NCI-H1092 (cell line): ENCODE results near the gene GRK3.
"Not testable (repeated sequence)": the region's sequence is repeated elsewhere in the genome, so short reads cannot be mapped to it uniquely, and the experiment has no call there.

Experiments
- DNase-seq: peaks from one replicate; lab custom pipeline; 2025; lab: John Stamatoyannopoulos, UW

The GRK3 gene

DNA sequence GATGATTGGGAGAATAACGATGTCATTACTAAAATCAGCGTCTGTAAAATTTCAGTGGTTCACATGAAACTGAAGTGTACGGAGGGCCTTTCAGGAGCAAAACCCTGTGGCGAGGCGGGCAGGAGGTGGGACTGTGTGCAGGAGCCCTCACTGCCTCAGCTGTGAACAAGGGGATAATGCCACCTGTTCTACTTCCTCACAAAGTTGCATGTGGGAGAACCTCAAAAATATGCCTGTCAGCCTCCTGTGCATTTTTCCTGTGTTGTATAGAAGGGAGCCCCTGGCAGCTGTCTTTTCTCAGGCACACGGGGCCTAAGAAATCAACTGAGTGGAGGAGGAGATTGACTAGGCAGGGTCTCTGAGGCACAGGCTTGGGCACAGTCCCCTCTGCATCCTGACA is 134.5 kb downstream of the GRK3 start:
- no peak for DNase-seq

DNA sequence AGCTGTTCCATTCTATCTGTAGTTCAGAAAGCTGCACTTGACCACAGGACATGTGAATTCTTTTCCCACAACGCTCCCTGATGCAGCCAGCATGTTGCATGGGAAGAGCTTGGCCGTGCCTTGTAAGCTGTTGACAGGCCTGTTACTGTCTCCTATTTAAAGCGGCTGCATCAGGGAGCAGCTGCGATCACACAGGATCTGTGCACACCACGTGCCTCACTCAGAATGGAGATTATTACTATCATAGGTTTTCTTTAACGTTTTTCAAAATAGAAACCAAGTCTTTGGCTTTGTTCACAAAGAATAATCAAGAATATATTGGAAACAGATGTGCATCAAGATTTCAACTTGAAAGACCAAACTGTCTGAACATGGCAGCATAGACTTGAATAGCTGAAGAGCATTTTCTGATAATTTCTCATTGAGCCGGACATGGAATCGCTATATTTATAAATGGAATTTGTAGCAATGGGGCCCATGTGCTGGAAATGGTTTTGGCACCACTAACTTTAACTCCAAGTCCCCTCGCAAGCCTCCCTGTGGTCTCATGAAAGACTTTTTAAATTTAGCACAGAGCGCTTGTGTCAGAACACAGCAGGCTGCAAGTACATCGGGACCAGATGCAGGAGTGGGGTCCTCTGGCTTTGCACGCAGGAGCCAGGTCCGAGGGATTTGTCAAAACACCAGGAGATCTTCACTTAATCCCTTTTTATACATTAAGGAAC is 136.7 kb downstream of the GRK3 start:
- no peak for DNase-seq

DNA sequence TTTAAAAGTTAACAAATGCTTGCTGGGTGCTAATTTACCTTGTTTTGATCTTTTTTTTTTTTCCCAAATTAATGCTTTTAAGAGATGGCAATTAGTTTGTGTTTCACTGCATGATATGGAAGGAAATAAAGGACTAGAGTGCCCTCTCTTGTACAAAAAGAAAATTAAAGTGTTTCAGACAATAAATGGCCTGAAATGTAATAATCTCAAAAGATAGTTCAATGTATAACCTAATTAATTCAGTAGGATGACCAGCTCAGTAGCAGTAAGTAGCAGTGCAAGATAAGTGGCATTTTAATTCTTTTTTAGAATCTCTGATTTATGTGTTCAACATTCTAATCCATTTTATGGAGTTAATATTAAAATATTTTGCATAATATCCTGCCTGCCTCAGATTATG is 137.6 kb downstream of the GRK3 start:
- no peak for DNase-seq

DNA sequence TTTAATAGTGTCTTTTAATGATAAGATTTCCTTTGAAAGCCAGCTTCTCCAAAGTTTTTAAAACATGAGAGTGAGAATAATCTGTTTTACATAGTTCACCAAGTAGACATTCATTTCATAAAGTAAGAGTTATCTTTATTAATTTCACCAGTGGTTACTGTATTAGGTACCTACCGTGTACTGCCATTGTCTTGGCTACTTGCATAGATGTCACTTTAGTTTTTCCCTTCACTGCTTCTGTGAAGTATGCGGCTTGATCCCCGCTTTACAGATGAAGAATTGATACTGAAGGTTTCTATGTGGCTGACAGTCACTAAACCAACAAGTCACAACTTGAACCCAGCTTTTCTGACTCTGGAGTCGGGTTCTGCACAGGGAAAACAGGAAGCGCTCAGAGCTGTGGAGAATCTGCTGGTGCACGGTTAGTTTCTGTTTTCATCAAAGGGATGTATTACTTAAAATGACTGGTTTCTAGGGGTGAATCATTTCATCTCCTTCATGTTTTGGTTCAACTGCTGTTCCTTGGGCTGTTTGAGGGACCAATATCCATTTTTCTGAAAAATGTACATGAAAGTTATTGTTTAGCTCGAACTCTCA is 138.2 kb downstream of the GRK3 start:
- no peak for DNase-seq

DNA sequence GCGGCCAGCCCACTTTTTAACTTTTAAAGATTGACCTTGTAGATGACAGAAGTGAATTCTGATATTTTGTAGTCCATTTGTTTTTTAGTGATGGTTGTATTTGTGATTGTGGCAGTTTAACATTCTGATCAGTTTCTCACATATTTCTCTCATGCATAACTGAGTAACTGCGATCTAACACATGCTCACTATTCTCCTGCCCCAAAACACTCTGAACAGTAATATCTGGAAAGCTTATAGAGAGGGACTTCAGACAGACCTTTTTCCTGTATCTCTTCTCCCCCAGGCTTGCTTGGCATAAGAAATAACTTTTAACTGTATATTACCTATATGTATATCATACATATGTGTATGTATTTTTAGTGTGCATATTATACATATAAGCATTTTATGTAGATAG is 140.2 kb downstream of the GRK3 start:
- no peak for DNase-seq

DNA sequence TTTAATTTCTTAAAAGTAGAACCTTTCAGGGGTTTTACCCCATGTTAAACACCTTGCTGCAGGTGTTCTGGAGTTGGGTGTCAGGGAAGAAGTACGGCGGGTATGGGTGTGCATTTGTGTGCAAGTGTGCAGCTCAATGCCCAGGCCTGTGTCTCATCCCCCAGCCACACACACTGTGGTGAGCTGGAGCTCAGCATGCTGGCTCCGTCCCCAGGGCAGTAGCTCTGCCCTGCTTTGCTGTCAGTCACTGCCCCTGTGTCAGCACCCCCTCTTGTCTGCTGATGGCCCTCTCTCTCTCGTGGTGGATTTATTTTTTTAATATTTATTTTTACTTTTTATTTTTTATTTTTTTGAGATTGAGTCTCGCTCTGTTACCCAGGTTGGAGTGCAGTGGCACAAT is 141.7 kb downstream of the GRK3 start:
- no peak for DNase-seq

DNA sequence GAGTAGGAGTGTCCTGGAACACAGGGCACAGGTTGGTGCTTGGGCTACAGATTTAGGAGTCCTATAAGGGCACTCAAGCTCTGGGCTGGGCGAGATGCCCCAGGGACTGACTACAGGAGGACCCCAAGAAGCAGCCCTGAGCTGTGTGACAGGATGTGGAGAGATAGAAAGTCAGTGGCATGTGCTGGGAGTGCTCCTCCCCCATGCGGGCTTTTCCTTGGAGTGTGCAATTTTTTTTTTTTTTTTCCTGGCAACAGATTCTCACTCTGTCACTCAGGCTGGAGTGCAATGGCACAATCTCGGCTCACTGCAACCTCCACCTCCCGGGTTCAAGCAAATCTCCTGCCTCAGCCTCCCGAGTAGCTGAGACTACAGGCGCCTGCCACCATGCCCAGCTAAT is 144.0 kb downstream of the GRK3 start:
- DNase-seq, result not testable (repeated sequence)

DNA sequence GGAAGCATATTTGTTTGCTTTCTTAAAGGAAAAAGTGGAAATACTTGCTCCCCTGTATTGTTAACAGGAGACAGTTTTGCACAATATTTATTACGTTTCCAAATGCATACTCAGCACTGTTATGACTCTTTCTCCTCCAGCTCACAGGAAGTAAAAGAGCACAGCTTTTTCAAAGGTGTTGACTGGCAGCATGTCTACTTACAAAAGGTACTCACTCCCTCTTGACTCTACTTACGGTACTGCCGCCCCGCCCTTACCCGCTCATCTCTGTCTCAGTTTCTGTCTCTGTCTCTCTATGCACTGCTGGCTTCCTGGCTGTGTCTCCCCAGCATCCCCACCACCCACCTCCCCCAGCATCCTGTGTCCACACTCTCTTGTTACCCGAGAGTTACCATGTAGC is 145.3 kb downstream of the GRK3 start:
- no peak for DNase-seq

DNA sequence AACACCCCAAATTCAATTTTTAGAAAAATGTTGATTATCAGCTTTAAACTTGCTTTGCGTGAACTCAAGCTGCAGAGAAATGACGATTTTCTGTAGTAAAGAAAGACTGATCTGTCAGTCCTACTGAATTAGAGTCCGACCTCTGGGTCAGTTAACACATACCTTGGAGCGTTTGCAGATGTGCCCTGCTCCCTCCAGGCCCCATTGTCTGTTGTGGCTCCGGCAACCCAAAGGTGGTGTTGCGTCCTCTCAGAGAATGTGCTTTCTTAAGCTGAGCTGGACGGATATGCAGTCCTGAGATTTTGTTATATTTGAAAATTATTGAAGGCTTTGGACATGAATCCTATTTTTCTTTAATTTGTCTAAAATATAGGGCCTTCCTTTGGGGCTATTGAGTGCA is 146.0 kb downstream of the GRK3 start:
- no peak for DNase-seq

DNA sequence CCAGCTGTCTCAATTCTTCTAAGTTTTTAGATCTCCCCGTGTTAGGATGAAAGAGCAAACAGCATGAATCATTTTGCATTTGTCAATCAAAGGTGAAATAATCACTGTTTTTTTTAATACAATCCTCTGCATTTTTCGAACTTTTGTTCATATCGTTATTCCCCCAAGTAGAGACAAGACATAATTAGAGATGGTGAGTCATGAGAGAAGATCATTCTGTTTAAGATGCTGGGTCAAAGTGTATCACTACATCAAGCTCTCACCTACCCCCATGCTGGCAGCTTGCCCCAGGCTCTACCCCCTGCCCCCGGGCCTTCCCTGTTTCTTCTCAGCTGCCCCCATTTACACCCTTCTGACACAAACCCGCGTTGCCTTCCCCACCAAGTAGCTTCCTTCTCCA is 147.0 kb downstream of the GRK3 start:
- no peak for DNase-seq

DNA sequence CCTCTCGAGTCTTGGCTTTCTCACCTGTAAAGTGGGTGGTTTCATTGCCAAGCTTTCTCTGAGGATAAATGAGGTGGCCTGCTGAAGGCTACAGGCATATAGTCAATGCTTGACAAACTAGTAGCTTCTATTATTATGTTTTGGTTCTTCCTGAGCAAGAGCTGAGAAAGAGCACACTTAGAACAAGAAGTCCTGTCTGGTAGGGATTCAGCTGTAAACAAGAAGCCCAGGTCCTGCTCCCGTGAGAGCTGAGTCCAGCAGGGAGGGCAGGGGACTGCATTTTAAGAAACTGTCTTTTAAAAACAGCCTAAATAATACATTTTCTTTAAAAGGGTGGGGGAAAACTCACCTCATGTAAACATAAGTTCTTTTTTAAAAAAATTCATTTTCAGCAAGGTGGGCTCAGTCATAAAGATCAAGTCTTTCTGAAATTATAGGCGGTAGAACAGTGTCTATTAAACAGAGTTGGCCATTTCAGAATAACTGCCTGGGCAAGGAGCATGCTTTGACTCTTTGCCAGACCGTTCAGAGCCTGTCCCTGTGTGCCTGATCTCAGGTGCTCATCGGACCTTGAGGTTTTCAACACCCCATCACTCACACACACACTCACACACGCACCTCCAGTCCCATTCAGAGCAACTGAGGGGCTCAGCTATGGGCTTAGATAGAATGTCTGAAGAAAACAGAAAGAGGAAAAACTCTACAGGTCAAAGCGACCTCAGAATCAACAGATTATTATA is 148.4 kb downstream of the GRK3 start:
- no peak for DNase-seq

DNA sequence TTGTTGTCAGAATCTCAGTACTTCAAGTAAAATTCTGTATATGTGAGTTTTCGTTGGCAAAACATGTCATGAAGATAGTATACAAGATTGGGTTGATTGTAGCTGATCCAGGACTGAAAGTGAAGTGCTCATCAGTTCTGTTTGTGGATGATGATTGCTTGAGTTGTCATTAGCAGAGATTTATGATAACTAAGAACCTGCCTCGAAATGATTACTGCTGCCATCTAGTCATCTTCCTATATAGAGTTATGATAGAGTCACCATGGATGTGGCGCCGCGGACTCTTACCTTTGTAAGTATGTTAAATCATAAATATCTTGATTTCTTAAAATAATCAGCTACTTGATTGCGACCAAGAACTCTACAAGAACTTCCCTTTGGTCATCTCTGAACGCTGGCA is 149.6 kb downstream of the GRK3 start:
- DNase-seq, result no peak

DNA sequence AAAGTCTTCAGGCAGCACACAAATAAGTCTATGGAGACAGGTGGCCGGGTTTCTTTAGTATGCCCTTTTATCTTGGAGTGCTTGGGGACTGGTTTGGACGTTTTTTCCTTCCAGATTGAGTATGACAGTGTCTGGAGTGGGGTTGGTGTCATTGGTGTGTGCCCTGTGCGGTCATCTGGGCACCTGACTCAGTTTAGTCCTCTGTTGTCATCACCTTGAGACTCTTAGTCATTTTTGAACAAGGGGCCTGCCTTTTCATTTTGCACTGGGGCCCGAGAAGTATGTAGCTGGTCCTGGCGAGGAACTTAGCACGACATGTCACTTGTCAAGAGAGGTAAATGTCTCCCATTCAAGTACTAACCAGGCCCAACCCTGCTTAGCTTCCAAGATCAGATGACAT is 150.3 kb downstream of the GRK3 start:
- no peak for DNase-seq

DNA sequence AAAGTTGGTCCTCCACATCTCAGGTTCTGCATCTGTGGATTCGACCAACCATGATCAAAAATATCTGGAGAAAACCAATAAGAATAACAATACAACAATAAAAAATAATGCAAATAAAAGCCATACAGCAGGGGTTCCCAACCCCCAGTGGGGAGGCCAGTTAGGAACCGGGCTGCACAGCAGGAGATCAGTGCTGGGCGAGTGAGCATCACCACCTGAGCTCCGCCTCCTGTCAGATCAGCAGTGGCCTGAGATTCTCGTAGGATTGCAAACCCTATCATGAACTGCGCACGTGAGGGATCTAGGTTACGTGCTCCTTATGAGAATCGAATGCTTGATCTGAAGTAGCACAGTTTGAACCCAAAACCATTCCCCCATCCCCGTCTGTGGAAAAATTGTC is 152.2 kb downstream of the GRK3 start:
- no peak for DNase-seq

DNA sequence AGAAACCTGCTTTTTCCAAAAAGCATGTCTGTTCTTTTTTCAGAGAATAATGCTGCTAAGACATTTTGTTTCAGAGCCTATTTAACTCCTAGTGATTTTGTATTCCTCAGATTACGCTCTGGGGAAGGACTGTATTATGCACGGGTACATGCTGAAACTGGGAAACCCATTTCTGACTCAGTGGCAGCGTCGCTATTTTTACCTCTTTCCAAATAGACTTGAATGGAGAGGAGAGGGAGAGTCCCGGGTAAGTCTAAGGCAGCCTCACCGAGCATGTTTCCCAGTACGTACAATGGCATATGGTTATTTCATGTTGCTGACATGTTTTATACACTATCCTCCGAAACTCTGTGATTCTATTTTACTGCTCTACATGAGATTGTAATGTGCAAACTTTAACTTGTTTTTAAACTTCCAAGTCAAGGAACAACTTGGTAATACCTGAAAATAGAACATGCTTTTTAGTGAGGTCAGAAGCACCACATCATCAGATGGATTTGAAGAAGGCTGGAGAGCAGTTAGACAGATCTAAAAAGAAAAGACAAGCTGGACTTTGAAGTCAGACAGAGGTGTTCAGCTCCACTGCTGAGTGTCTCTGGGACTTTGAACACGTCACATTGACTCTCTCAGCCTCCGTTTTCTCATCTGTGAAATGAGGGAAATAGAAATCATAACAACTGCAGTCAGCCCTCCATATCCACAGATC is 153.8 kb downstream of the GRK3 start:
- DNase-seq, result no peak

DNA sequence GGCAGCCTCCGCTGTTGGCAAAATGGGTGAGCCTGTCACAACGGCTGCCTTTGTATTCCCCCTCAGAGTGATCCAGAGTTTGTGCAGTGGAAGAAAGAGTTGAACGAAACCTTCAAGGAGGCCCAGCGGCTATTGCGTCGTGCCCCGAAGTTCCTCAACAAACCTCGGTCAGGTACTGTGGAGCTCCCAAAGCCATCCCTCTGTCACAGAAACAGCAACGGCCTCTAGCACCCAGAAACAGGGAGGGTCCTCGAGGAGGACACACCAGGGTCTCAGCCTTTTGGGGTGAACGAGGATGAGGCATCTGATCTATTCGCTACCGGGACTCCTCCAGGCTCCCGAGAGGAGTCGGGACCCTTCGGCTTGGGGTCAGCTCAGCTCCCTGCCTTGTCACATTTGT is 157.7 kb downstream of the GRK3 start:
- DNase-seq, result no peak

DNA sequence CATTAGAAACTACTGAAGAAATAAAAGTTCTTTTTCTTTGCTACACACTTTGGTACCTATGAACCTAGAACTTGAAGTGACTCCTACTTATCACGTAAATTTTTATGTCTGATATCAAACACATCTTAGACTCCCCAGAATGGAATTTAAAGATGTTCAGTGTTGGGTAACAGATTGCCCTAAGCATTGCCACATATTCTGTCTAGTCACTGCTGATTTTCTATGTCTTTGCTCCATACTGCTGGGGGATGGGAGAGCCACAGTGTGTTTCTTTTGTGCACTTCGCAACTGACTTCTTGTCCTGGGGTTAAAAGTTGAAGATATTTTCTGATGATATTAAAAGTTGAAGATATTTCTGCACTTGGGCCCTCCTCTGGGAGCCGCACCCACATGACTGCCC is 158.2 kb downstream of the GRK3 start:
- no peak for DNase-seq

DNA sequence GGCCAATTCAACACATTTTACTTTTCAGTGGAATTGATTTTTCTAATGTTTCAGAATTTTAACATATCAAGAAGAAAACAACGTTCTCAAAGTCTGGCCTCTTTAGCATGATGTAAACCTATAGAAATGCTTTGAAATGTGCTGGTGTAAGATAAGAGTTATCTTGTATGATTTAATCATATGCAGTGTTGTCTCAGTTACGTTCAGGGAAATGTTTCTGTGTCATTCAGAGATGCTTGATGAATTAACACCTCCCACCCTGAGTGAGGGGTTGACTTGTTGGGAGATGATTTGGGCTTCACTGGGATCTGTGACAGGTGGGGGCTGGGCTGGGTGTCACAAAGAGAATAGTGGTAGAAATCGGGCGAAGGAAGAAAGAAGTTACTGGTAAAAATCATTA is 161.8 kb downstream of the GRK3 start:
- DNase-seq, result no peak

DNA sequence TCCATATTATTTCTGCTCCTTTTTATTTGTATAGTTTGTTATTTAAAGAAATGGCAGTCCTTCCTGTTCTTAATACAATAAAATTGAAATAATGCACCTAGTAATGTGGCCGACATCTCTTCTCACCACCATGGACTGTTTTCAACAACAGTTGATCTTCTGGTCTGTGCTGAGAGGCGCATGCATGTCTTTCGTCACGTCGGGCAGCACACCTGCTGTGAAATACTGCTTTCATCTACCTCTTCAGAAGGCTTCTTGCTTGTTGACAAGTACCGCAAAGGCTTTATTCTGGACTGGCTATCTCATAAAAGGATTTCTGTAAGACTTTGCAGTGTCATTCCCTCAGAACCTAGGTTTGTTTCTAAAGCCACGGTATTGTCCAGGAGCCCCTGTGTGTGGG is 163.6 kb downstream of the GRK3 start:
- no peak for DNase-seq

DNA sequence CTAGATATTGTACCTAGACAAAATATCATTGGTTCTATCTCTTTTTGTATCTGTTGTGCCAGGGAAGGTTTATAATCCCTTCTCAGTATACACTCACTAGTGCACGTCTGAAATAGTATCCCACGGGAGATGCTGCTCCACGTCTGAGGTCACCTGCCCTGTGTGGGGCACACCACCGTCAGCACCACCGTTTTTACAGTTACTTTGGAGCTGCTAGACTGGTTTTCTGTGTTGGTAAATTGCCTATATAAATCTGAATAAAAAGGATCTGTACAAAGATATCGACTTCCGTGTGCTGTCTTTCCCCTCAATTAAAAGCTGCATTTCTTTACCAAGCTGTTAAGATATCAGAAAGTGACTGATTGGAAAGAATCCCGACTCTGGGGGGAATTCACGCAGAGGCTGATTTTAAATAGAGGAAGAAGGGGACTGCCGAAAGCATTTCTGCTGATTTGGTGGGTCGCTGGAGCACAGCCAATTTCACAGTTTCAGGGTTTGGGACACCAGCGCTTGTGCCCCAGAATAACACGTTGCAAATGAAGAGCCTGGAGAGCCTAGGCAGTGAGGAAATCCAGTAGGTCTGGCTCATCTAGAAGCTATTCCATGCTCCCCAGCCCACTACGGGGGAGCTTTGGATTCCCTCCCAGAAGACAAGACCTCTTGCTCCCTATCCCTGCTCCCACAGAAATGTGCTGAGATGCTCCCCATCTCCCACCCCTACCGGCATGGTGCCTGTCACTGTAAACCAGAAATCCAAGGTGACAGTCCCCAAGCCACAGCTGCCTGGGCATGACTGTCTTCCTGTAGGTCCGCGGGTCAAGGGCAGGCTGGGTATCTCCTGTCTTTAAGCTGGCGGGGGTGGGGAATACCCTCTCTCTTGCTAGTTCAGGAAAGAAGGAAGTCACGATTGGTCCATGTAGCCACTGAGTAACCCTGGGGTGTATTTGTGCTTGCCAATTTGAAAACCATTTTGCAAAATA is 164.8 kb downstream of the GRK3 start:
- DNase-seq, result no peak

DNA sequence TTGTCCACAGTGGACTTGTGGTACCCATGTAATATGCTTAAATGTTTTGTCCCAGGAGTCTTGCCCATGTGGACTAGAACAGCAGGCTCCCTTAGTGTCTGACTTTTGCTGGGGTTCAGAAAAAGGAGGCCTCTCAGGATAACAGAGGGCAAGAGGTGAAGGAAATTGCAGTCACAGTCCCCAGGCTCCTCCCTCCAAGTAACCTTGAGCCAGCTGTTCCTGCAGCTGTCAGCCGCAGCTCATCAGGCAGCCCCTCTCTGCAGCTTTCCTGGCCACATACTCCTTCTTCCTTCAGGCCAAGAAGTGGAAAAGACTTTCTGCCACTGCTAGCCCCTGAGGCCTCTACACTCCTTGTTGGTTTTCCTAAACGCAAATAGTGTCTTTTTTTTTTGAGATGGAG is 171.2 kb downstream of the GRK3 start:
- DNase-seq, result no peak
